Measurements from ENCODE around the gene AFF4.

DNA sequence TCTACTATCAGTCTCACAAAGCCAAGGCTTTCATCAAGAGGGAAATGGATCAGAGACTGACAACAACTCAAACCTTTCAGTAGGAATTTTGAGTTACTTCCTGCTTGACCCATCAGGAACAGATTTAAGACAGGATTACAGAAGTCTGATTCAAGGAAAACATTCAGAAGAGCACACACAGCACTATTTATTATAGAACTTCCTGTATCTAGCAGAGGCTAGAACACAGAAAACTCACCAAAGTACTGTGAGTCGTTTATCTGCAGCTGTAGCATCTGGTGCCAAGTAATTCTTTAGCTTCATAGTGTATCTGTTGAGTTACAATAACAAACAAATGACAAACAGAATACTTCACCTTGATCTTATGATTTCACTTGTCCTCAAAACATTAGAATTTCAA is 76.2 kb downstream of the AFF4 start:
- TF ChIP-seq ISL1 (CRISPR knock-in tag; IDR thresholded peaks at IDR 0.05) = no peak
- no peak for TF ChIP-seq RARB (CRISPR knock-in tag; IDR thresholded peaks at IDR 0.05)
- TF ChIP-seq, protein P1, sequence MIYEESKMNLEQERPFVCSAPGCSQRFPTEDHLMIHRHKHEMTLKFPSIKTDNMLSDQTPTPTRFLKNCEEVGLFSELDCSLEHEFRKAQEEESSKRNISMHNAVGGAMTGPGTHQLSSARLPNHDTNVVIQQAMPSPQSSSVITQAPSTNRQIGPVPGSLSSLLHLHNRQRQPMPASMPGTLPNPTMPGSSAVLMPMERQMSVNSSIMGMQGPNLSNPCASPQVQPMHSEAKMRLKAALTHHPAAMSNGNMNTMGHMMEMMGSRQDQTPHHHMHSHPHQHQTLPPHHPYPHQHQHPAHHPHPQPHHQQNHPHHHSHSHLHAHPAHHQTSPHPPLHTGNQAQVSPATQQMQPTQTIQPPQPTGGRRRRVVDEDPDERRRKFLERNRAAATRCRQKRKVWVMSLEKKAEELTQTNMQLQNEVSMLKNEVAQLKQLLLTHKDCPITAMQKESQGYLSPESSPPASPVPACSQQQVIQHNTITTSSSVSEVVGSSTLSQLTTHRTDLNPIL (CRISPR knock-in tag; IDR thresholded peaks at IDR 0.05; ENCODE audit: low read depth) = no peak
- no peak for TF ChIP-seq ESRRG (CRISPR knock-in tag; IDR thresholded peaks at IDR 0.05)
- no peak for TF ChIP-seq ZNF70 (CRISPR knock-in tag; IDR thresholded peaks at IDR 0.05)
- TF ChIP-seq, protein P2, sequence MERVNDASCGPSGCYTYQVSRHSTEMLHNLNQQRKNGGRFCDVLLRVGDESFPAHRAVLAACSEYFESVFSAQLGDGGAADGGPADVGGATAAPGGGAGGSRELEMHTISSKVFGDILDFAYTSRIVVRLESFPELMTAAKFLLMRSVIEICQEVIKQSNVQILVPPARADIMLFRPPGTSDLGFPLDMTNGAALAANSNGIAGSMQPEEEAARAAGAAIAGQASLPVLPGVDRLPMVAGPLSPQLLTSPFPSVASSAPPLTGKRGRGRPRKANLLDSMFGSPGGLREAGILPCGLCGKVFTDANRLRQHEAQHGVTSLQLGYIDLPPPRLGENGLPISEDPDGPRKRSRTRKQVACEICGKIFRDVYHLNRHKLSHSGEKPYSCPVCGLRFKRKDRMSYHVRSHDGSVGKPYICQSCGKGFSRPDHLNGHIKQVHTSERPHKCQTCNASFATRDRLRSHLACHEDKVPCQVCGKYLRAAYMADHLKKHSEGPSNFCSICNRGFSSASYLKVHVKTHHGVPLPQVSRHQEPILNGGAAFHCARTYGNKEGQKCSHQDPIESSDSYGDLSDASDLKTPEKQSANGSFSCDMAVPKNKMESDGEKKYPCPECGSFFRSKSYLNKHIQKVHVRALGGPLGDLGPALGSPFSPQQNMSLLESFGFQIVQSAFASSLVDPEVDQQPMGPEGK (CRISPR knock-in tag; IDR thresholded peaks at IDR 0.05; ENCODE audit: borderline replicate concordance) = no peak
- TF ChIP-seq CSDC2 (CRISPR knock-in tag; IDR thresholded peaks at IDR 0.05) = no peak
- TF ChIP-seq, protein P3, sequence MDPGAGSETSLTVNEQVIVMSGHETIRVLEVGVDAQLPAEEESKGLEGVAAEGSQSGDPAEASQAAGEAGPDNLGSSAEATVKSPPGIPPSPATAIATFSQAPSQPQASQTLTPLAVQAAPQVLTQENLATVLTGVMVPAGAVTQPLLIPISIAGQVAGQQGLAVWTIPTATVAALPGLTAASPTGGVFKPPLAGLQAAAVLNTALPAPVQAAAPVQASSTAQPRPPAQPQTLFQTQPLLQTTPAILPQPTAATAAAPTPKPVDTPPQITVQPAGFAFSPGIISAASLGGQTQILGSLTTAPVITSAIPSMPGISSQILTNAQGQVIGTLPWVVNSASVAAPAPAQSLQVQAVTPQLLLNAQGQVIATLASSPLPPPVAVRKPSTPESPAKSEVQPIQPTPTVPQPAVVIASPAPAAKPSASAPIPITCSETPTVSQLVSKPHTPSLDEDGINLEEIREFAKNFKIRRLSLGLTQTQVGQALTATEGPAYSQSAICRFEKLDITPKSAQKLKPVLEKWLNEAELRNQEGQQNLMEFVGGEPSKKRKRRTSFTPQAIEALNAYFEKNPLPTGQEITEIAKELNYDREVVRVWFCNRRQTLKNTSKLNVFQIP (CRISPR knock-in tag; IDR thresholded peaks at IDR 0.05; ENCODE audit: borderline replicate concordance, low read depth) = no peak
